HEK293T (cell line): ENCODE results near the gene FAM210B.

ENCODE experiments used
- CTCF ChIA-PET: fragments of 350-600 bp; formaldehyde crosslinking; extraction: SDS; loops from one replicate; lab custom pipeline; 2021; ENCODE audit warnings: antibody characterized with exemption, inconsistent platforms; lab: Yijun Ruan, JAX
- POLR2A ChIA-PET: fragments of 350-600 bp; formaldehyde crosslinking; extraction: SDS; loops from one replicate; lab custom pipeline; 2020; ENCODE audit warnings: antibody characterized with exemption, inconsistent platforms; lab: Yijun Ruan, JAX
- DNase-seq: peaks from one replicate; pipeline ENCODE4 v3.0.0; 2012; ENCODE audit warnings: mixed read lengths; ENCODE audit errors: extremely low spot score
- ARNT ChIP-seq: fragments of 450-650 bp; IDR thresholded peaks from 2 replicates; pipeline ENCODE4 v1.6.1; 2017; ENCODE audit warnings: mild to moderate bottlenecking
- BHLHE40 ChIP-seq: fragments of 450-650 bp; IDR thresholded peaks from 2 replicates; pipeline ENCODE4 v1.6.1; 2016; ENCODE audit warnings: mild to moderate bottlenecking, moderate library complexity, borderline replicate concordance
- CTBP1 ChIP-seq: fragments of 450-650 bp; IDR thresholded peaks from 2 replicates; pipeline ENCODE4 v1.6.1; 2016; ENCODE audit warnings: borderline replicate concordance
- ELF4 ChIP-seq: fragments of 450-650 bp; IDR thresholded peaks from 2 replicates; pipeline ENCODE4 v1.6.1; 2017; ENCODE audit warnings: antibody characterized with exemption
- FOXA1 ChIP-seq: fragments of 450-650 bp; IDR thresholded peaks from 2 replicates; pipeline ENCODE4 v1.6.1; 2016; ENCODE audit warnings: mild to moderate bottlenecking
- FOXK2 ChIP-seq: fragments of 450-650 bp; IDR thresholded peaks from 2 replicates; pipeline ENCODE4 v1.6.1; 2016; ENCODE audit warnings: mild to moderate bottlenecking
- FOXM1 ChIP-seq: fragments of 450-650 bp; IDR thresholded peaks from 2 replicates; pipeline ENCODE4 v1.6.1; 2017; ENCODE audit warnings: mild to moderate bottlenecking, borderline replicate concordance
- HDGF ChIP-seq: fragments of 450-650 bp; IDR thresholded peaks from 2 replicates; pipeline ENCODE4 v1.6.1; 2017; ENCODE audit warnings: antibody characterized with exemption, borderline replicate concordance
- L3MBTL2 ChIP-seq: fragments of 450-650 bp; conservative IDR thresholded peaks from 2 replicates; pipeline ENCODE4 v1.6.1; 2016; ENCODE audit warnings: mild to moderate bottlenecking
- LEF1 ChIP-seq: fragments of 450-650 bp; IDR thresholded peaks from 2 replicates; pipeline ENCODE4 v1.6.1; 2017; ENCODE audit warnings: mild to moderate bottlenecking, borderline replicate concordance
- NFRKB ChIP-seq: fragments of 450-650 bp; IDR thresholded peaks from 2 replicates; pipeline ENCODE4 v1.6.1; 2016; ENCODE audit warnings: mild to moderate bottlenecking, moderate library complexity
- SP1 ChIP-seq: fragments of 450-650 bp; IDR thresholded peaks from 2 replicates; pipeline ENCODE4 v1.6.1; 2017
- SUZ12 ChIP-seq: fragments of 450-650 bp; IDR thresholded peaks from 2 replicates; pipeline ENCODE4 v1.6.1; 2016; ENCODE audit warnings: mild to moderate bottlenecking
- TARDBP ChIP-seq: fragments of 450-650 bp; IDR thresholded peaks from 2 replicates; pipeline ENCODE4 v1.6.1; 2016
- ZNF384 ChIP-seq: fragments of 450-650 bp; IDR thresholded peaks from 2 replicates; pipeline ENCODE4 v1.6.1; 2016
- TF ChIP-seq, protein P1 (sequence below): fragments of 450-650 bp; IDR thresholded peaks from 2 replicates; pipeline ENCODE4 v1.6.1; 2016

Gene FAM210B

DNA sequence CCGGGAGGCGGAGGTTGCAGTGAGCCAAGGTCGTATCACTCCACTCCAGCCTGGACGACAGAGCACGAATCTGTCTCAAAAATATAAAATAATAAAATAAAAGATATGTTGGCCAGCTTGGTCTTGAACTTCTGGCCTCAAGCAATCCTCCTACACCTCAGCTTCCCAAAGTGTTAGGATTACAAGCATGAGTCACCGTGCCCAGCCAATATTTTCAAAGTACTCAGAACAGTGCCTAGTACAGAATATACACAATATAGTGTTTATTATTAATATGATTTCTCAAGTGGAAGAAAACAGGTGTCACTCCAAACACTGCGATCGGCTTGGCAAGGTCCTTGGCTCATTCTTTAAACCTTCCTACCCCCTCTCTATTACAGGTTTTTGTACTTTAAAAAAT is 3.1 kb downstream of the FAM210B start:
- DNase-seq: no peak
- ChIA-PET POLR2A (interaction anchor here (1.0 kb wide), 1 partner anchor 30 kb away, joined by 3 read pairs; the partner anchor contains the start of genes AURKA and CSTF1), CTCF (no interaction called here)
- TF ChIP-seq, protein P1, sequence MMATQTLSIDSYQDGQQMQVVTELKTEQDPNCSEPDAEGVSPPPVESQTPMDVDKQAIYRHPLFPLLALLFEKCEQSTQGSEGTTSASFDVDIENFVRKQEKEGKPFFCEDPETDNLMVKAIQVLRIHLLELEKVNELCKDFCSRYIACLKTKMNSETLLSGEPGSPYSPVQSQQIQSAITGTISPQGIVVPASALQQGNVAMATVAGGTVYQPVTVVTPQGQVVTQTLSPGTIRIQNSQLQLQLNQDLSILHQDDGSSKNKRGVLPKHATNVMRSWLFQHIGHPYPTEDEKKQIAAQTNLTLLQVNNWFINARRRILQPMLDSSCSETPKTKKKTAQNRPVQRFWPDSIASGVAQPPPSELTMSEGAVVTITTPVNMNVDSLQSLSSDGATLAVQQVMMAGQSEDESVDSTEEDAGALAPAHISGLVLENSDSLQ: no peak
- TF ChIP-seq HDGF (no peak), ZNF384 (no peak), BHLHE40 (no peak), CTBP1 (no peak), TARDBP (no peak), ELF4 (no peak), SUZ12 (no peak), FOXK2 (no peak)

DNA sequence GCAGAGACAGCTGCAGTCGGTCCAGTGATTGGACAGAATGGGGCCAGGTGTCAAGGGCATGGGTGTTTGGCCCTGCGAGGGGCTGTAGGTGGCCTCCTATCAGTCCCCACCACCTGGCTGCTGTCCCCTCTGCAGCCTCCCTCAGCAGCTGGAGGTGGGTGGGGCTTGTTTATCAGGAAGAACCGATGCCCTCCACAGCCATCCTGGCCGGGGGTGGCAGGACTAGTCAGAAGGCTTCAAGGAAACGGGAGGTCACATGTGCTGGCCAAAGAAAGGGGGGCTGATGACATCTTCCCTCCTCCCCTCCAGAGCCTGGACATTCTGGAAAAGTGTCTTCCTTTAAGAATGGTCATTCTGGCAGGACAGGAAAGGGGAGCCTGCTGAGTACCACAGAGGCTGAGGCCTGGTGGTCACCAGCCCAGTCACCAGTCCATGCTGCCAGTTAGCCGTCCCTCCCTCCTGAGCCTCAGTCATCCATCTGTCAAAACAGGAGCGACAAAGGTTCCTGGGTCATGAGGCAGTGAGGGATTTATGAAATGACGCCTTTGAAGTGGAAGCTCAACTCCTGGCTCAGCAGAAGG is 4.1 kb downstream of the FAM210B start:
- ChIA-PET CTCF (no interaction called here), POLR2A (no interaction called here)
- no peak for DNase-seq
- TF ChIP-seq FOXM1: no peak
- TF ChIP-seq BHLHE40: no peak
- no peak for TF ChIP-seq LEF1
- TF ChIP-seq CTBP1: no peak
- no peak for TF ChIP-seq L3MBTL2
- TF ChIP-seq ELF4: no peak
- no peak for TF ChIP-seq SUZ12
- no peak for TF ChIP-seq SP1

DNA sequence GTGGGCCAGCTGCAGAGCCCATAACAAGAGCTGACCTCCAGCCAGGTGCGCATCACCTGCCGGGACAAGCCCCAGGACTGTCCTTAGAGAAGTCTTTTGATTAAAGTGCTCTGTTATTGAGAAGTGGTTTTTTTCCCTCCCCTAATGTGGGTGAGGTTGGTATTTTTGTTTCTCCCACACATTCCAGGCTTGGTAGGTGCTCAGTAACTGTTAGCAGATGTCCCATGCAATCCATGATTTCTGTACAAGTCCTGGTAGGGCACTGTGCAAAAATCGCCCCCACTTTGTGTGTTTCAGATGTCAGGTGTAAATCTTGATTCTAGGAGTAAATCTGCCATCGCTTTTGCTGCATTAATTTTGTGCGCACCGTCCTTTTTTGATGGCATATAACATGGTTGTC is 4.7 kb downstream of the FAM210B start:
- DNase-seq: no peak
- TF ChIP-seq NFRKB: no peak
- TF ChIP-seq ARNT: no peak
- ChIA-PET POLR2A (no interaction called here), CTCF (no interaction called here)

DNA sequence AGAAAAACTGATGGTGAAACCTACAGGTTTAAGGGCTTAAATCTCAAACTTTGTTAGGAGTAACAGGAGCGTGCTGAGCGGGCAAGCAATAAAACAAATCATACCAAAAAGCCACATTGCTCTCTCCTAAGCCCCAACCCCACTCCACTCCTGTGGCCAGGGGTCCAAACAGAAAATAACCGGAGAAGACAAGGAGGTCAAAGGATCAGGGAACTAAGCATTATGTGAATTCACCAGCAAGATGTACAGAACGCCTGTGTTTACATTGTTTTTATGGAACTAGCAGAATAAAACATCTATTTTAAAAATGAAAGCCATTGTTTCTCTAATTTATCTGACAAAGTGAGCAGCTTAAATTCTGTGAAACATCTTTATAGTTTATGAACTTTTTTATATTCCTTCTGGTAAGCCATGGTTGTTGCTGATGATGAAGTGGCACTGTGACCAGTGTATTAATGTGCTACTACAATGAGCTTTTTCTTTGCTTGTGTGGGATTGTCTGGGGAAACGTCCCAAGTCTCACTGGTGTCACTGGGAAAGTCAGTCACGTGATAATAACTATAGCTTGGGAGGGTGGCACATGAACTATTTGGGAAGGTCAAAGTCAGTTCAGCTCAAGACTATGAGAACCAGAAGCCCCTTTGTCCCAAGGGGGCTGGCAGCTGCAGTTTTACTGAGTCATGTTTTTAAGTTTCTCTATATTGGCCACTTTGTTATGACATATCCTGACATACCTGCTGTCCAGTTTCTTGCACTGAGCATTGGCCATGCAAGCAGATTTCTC is 9.8 kb downstream of the FAM210B start:
- TF ChIP-seq LEF1 (no peak), ZNF384 (no peak), FOXA1 (no peak), NFRKB (no peak), CTBP1 (no peak), SP1 (no peak), FOXK2 (no peak), L3MBTL2 (no peak), ARNT (no peak), FOXM1 (no peak), HDGF (no peak), ELF4 (no peak), SUZ12 (no peak), TARDBP (no peak), BHLHE40 (no peak)
- TF ChIP-seq, protein P1: no peak
- no peak for DNase-seq
- POLR2A ChIA-PET: interaction anchor here (1.1 to 1.3 kb wide), 2 partner anchors 9 to 23 kb away, joined by 4 to 5 read pairs; partner anchors contain the start of genes AURKA, CSTF1 and FAM210B
- CTCF ChIA-PET: no interaction called here

DNA sequence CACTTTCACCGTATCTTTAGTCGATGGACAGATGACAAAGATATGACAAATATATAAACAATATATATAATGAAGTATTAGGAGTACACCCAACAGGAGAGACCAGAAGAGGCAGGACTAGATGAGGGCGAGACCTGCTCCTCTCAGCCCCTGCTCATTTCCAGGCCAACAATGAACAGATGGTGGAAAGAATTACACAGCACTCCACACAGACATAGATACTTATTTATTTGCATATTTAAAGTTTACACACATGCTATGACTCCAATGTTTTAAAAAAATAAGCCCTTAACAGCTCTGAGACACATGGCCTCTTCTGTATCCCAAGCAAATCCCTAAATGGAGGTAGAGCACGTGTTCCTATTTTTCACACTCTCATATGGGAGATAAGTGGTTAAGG is 10.4 kb downstream of the FAM210B start:
- POLR2A ChIA-PET: interaction anchor here (1.1 to 1.3 kb wide), 2 partner anchors 10 to 23 kb away, joined by 4 to 5 read pairs; partner anchors contain the start of genes AURKA, CSTF1 and FAM210B
- TF ChIP-seq BHLHE40 (no peak), HDGF (no peak), ELF4 (no peak), ZNF384 (no peak), TARDBP (no peak), SP1 (no peak), SUZ12 (no peak), FOXK2 (no peak), LEF1 (no peak), FOXA1 (no peak), ARNT (no peak), FOXM1 (no peak), CTBP1 (no peak)
- no peak for DNase-seq
- CTCF ChIA-PET: no interaction called here

DNA sequence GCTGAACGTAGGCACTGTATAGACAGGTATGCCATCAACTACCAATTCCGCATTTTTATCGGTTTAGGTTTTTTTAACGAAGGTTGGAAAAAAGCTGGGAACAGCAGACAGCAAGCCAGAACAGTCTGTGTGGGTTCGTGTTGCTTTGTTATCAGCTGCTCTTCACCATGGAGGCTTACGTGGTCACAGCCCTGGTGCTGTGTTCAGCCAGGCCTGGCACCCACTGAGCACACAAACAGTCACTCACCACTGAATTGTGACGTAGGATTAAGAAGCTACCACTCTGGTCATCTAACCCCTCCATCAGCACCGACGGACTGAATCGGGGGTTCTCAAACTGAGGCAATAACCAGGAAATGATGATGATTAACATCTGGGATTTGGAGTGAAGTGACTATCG is 13.2 kb downstream of the FAM210B start:
- ChIA-PET CTCF (no interaction called here), POLR2A (interaction anchor here (1.4 kb wide), 1 partner anchor 20 kb away, joined by 4 read pairs; the partner anchor contains the start of genes AURKA and CSTF1)
- TF ChIP-seq L3MBTL2: no peak
- TF ChIP-seq LEF1: no peak
- no peak for TF ChIP-seq SUZ12
- no peak for TF ChIP-seq FOXM1
- TF ChIP-seq, protein P1: no peak
- TF ChIP-seq ELF4: no peak
- no peak for TF ChIP-seq TARDBP
- no peak for TF ChIP-seq FOXK2
- no peak for TF ChIP-seq NFRKB
- no peak for TF ChIP-seq ARNT
- no peak for TF ChIP-seq HDGF
- TF ChIP-seq FOXA1: no peak
- TF ChIP-seq BHLHE40: no peak
- TF ChIP-seq SP1: no peak
- no peak for TF ChIP-seq ZNF384
- TF ChIP-seq CTBP1: no peak

More for the DNA sequence above, 13.2 kb downstream of the FAM210B start:
- no peak for DNase-seq
